Gastrocnemius medialis (tissue), 4 donors: ENCODE results near the gene CDH18.

Experiments
- POLR2A ChIP-seq, 2 donors: fragments of 450-650 bp; IDR thresholded peaks; one replicate each; pipeline ENCODE4 v1.6.1; 2017; ENCODE audit warnings: antibody characterized with exemption in 2 of 2, mild to moderate bottlenecking in 2 of 2, moderate library complexity in 2 of 2
- TF ChIP-seq, protein P1 (sequence below), 5 experiments: fragments of 450-650 bp in 3 of 5; fragments of 200-600 bp in 2 of 5; sonication (generic) in 2 of 5; IDR thresholded peaks in 4 of 5; conservative IDR thresholded peaks in 1 of 5; 1 replicate in 4 of 5; 2 replicates in 1 of 5; pipeline ENCODE4 v1.5.1; 2016 to 2019; ENCODE audit warnings: antibody characterized with exemption in 5 of 5, mild to moderate bottlenecking in 3 of 5, moderate library complexity in 3 of 5

- TF ChIP-seq, protein P1, sequence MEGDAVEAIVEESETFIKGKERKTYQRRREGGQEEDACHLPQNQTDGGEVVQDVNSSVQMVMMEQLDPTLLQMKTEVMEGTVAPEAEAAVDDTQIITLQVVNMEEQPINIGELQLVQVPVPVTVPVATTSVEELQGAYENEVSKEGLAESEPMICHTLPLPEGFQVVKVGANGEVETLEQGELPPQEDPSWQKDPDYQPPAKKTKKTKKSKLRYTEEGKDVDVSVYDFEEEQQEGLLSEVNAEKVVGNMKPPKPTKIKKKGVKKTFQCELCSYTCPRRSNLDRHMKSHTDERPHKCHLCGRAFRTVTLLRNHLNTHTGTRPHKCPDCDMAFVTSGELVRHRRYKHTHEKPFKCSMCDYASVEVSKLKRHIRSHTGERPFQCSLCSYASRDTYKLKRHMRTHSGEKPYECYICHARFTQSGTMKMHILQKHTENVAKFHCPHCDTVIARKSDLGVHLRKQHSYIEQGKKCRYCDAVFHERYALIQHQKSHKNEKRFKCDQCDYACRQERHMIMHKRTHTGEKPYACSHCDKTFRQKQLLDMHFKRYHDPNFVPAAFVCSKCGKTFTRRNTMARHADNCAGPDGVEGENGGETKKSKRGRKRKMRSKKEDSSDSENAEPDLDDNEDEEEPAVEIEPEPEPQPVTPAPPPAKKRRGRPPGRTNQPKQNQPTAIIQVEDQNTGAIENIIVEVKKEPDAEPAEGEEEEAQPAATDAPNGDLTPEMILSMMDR (IDR thresholded peaks at IDR 0.05 in 4 of 5, conservative IDR thresholded peaks at IDR 0.05 in 1 of 5) = no peak
- TF ChIP-seq POLR2A (IDR thresholded peaks at IDR 0.05) = no peak
Measured at GRCh38 chr5:19615071-19615470, 372.9 kb downstream of the CDH18 start.
